GM10266 (cell line): ENCODE data around the gene SGMS1.

Experiments used
- DNase-seq: peaks from one replicate; pipeline ENCODE4 v3.0.0; 2012; ENCODE audit errors: extremely low spot score
- TF ChIP-seq, protein P1 (sequence below): IDR thresholded peaks from 2 replicates; pipeline ENCODE4 v1.5.1; 2012; ENCODE audit warnings: mild to moderate bottlenecking, low read depth; ENCODE audit not compliant: control insufficient read depth, insufficient read depth; ENCODE audit errors: missing control alignments

The SGMS1 gene

DNA sequence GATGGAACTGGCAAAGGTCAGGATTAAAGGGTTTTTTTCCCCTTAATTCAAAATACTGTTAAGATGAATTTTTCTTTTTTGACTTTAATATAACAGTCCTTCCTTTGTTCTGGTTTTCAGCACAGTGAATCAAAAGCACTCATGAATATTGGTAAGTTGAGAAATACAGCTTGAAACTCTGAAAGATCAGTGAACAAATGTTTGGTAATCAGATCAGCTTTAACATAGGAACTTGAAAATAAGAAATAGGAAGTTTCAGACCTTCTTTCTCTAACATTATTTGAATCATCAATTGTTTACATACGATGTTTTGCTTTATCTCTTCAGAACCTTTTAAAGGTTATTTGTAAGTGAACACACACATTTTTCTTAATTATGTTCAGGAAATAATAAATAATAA lies 90.5 kb downstream of the SGMS1 start:
- no peak for DNase-seq

DNA sequence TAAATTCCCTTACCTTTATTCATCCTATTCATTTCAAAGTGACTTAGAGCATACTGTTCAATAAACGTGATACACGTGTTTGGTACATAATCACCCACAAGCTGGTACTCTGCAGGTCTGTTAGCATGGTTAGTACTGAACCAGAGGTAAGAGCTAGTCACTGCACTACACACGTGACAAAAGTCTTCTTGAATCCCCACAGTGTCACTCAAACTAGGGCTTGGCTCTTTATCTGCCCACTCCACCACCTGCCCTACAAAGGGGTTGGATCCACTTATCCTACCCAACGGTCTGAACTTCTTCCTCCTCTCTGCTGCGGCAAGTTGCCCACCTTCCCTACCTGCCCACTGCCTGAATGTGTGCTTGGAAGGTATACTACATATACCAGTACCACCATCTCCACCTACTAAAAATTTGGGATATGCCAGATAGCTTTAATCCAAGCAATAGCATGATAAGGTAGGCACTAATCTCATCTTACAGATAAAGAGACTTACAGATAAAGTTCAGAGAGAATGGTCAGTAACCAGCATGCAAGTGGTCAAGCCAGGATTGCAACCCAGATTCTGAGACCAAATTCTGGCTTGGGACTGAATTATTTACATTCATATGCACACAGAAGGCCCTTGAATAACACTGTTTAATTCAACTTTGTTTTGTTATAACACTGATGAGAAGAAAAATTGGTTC lies 92.2 kb downstream of the SGMS1 start:
- DNase-seq, result no peak
- TF ChIP-seq, protein P1, sequence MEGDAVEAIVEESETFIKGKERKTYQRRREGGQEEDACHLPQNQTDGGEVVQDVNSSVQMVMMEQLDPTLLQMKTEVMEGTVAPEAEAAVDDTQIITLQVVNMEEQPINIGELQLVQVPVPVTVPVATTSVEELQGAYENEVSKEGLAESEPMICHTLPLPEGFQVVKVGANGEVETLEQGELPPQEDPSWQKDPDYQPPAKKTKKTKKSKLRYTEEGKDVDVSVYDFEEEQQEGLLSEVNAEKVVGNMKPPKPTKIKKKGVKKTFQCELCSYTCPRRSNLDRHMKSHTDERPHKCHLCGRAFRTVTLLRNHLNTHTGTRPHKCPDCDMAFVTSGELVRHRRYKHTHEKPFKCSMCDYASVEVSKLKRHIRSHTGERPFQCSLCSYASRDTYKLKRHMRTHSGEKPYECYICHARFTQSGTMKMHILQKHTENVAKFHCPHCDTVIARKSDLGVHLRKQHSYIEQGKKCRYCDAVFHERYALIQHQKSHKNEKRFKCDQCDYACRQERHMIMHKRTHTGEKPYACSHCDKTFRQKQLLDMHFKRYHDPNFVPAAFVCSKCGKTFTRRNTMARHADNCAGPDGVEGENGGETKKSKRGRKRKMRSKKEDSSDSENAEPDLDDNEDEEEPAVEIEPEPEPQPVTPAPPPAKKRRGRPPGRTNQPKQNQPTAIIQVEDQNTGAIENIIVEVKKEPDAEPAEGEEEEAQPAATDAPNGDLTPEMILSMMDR, result no peak

More for the DNA sequence above, 90.5 kb downstream of the SGMS1 start:
- TF ChIP-seq, protein P1, result no peak

DNA sequence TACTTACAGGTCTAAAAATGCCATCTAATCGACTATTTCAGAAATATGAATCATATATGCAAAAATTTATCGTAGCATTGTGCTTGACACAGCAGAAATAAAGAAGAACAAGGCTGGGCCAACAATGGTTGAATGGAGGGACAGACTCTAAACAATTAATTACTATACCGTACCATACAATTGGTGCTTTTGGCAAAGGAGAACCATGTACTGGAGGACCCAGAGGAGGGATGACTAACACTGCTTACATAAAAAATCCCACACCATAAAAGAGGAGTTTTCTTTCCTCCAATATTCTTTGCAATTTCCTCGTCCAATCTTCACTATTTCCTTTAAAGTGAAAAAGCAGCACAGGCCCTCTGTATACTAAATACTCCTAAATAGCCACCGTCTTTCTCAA lies 94.1 kb downstream of the SGMS1 start:
- TF ChIP-seq, protein P1, result no peak
- no peak for DNase-seq

DNA sequence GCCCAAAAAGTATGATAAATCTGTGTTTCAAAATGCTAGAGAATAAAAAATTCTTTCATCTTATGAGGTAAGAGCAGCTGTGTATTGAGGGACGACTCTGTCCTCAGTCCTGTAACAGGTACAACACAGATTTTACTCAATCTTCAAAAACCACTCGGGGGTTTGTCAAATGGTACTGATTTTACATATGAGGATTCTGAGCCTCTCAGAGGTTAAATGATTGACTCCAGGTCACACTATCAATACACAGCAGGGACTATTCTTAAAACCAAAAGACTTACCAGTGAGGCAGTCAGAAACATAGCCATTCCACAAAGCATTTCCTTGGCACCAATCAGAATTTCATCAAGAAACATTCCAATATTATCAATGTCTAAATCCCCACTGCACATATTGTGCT lies 95.5 kb downstream of the SGMS1 start:
- TF ChIP-seq, protein P1, result no peak
- DNase-seq, result no peak

DNA sequence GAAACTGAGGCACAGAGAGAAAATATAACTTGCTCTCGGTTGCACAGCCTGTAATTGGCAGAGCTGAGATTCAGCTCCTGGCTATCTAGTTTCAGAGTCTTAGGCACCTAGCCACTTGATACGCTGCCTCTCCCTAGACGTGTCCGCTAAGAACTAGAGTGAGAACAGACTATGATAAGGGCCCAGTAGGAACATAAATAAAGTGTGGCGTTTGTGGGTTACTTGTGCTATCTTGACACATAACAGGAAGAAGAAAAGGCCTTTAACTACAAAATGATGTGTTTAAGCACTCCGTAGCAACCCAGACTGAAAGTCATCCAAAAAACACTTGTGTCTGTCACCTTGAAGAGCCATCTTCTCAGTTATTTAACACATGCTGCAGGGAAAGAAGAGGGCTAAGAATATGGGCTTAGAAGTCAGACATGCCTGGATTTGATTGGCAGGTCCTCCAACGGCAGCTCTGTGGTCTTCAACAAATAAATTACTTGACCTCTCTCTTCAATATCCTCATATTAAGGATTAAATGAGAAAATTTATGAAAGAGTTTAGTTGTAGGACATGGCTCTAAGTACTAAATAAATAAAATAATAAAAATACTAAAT lies 96.2 kb downstream of the SGMS1 start:
- DNase-seq, result no peak
- TF ChIP-seq, protein P1, result no peak

DNA sequence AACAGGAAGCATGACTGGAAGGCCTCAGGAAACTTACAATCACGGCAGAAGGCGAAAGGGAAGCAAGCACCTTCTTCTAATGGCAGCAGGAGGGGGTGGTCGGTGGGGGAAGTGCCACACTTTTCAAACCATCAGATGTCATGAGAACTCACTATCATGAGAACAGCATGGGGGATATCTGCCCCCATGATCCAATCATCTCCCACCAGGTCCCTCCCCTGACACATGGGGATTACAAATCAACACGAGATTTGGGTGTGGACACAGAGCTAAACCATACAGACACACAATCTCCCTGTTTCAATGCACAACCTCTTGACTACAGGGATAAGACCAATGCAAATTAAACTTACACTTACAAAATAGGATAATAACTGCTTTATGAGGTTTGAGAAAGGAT lies 97.6 kb downstream of the SGMS1 start:
- no peak for DNase-seq
- TF ChIP-seq, protein P1, result no peak

DNA sequence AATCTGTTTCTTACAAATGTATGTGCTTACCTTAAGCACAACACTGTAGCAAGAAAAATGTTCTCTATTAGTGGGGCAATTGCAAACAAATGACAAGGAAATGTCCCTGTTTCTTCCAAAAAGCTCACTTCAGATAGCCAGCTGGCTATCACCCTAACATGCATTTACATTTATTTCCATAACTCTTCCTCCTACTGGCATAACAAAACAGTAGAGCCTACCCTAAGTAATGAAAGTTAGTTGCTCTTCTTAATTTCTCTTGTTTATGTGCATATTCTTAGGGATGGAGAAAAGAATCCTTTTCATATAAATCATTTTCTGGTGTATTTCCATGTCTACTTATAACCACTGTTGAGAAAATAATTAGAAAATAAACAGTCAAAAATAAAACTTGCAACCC lies 100.4 kb downstream of the SGMS1 start:
- TF ChIP-seq, protein P1, result no peak
- no peak for DNase-seq
